ENCODE measurements around the gene MEGF11.
"Not testable (repeated sequence)": the region's sequence is repeated elsewhere in the genome, so short reads cannot be mapped to it uniquely, and the experiment has no call there.

MEGF11 gene

GRCh38 chr15:66275352-66275751 lies 21.8 kb upstream of the MEGF11 start:
- DNase-seq (ENCODE audit: low read depth) = no peak

GRCh38 chr15:66270932-66271331 lies 17.4 kb upstream of the MEGF11 start:
- no peak for DNase-seq (ENCODE audit: low read depth)

GRCh38 chr15:66269326-66270090 lies 16.0 kb upstream of the MEGF11 start:
- peak; percentile 38 for DNase-seq (ENCODE audit: low read depth)

GRCh38 chr15:66264859-66265513 lies 11.4 kb upstream of the MEGF11 start:
- DNase-seq (ENCODE audit: low read depth) = no peak

DNA sequence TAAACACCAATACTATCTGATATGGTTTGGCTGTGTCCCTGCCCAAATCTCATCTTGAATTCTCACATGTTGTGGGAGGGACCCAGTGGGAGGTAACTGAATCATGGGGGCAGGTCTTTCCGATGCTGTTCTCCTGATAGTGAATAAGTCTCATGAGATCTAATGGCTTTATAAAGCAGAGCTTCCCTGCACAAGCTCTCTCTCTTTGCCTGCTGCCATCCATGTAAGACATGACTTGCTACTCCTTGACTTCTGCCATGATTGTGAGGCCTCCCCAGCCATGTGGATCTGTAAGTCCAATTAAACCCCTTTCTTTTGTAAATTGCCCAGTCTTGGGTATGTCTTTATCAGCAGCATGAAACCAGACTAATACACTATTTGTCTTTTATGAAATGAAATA lies 9.3 kb upstream of the MEGF11 start:
- DNase-seq (ENCODE audit: low read depth) = not testable (repeated sequence)

- DNase-seq (ENCODE audit: low read depth) = no peak
Observed at GRCh38 chr15:66261056-66261455, 7.5 kb upstream of the MEGF11 start.

DNA sequence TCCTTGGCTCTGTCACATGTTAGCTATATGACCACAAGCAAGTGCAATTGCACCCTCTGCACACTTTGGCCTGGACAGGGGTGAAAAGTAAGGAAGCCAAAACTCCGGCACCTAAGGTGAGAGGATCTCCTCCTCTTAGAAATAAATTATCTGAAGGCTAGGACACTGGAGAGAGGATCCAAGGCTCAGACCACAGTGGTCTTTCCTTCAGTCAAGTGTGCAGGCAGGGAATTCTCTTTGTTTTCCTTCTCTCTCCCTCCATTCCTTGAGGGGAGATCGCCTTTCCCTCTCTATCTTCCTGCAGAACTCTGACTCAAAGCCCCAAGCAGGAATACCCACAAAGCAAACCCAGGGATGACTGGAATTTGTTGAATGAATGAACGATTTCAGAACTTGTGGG lies 3.1 kb upstream of the MEGF11 start:
- DNase-seq (ENCODE audit: low read depth) = no peak

GRCh38 chr15:66254951-66255676 lies 1.6 kb upstream of the MEGF11 start:
- DNase-seq (ENCODE audit: low read depth) = no peak

DNA sequence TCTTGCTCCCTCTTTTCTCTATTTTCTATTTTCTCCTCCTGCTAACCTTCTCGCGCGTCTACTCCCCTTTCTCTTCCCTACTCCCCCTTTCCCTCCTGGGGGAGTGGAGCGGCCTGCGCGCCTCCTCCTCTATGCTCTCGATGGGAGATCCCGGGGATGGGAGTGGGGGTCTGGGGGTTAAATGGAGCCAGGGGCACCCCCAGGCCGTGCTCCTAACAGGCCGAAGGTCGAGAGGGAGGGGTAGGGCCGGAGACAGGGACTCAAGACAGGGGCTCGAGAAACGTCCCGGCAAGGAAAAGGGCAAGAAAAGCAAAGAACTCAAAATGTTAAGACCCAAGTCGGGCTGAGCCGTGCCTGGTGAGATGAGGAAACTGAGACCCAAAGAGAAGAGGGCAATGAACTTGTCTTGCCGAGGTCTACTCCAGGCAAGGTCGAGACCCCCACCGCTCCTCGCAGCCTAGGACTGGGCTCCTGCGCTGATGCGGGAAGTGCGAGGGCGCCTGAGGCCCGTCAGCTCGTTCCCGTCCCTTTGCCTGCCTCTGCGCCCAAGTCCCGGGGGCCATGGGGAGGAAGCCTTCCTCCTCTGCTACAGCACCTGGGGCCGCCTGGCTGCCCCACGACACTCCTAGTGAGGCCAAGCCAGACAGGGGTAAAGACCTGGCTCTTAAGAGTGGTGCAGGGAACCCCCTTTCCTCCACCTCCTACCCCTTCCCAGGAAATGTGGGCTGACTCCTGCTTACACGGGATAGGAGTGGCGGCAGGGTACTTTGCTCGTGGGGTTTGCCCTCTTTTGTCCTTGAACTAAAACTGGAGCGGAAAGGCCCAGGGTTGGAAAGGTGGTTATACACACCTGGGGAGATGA lies 770 bp upstream of the MEGF11 start:
- DNase-seq (ENCODE audit: low read depth) = no peak

GRCh38 chr15:66252685-66253417 lies 699 bp downstream of the MEGF11 start:
- peak; percentile 28 for DNase-seq (ENCODE audit: low read depth)

GRCh38 chr15:66251790-66252684 lies 1.5 kb downstream of the MEGF11 start:
- peak; percentile 49 for DNase-seq (ENCODE audit: low read depth)

DNA sequence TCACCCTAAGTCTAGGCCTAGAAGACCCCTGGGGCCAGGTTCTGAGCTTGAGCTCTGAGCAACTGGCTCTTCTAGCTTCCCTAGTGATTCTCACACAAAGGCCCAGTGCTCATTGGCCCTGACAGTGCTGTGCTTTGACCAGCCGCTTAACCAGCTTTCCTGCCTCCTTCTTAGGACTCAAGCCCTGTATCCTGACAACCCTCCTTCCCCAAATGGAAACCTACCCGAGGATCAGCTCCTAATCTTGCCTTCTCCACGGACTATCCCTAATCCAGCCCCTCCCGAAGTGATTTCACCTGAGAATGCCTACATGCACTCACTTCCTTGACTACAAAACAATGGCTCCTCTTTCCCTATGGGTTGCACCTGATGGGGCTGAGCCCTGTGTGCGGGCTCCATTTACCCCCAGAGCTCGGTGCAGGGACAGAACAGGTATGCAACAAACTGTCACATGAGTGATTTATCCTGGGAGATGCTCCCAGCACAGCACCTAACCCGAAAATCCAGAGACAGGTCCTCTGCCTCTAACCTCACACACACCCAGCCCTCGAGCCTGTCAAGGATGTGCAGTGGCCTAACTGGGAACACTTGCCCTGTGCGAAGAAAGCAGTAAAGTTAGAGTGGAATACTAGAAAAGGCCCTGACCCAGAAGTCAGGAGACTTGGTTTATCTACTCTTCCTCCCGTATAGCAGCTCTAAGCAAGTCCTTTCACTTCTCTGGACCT lies 2.3 kb downstream of the MEGF11 start:
- DNase-seq (ENCODE audit: low read depth) = no peak

GRCh38 chr15:66249605-66250174 lies 3.9 kb downstream of the MEGF11 start:
- DNase-seq (ENCODE audit: low read depth) = peak; percentile 10

DNA sequence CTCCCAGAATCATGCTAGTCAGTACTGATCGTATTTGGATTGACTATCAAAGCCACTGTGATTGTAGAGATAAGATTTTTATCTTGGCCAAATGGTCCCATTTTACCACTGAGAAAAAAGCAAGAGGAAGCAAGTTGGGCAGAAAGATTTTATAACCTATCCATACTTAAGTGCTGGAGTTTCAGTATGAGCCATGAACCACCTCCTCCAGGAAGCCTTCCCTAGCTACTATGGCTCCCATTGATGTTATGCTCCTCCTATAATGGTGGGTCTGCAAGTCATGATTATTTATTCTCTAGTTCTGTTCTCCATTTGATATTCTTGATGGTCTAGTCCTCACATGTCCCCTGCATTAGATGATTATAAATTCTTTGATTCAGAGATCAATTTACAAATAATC lies 6.6 kb downstream of the MEGF11 start:
- no peak for DNase-seq (ENCODE audit: low read depth)

GRCh38 chr15:66245832-66246231 lies 7.7 kb downstream of the MEGF11 start:
- DNase-seq (ENCODE audit: low read depth) = not testable (repeated sequence)

DNA sequence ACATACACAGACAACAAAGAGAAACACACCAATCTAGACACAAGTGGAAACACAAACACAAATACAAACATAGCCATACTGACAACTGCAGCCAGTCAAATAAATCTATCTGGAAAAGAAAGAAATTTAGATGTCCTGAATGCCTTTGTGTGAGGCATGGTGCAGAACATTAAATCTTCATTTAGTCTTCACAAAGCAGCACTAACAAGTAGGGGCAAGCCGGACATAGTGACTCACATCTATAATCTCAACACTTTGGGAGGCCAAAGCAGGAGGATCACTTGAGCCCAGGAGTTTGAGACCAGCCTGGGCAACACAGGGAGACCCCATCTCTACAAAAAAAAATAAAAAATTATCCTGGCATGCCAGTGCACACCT lies 11.7 kb downstream of the MEGF11 start:
- DNase-seq (ENCODE audit: low read depth) = no peak

- DNase-seq (ENCODE audit: low read depth) = no peak
Observed at GRCh38 chr15:66241087-66241907, 12.3 kb downstream of the MEGF11 start.

DNA sequence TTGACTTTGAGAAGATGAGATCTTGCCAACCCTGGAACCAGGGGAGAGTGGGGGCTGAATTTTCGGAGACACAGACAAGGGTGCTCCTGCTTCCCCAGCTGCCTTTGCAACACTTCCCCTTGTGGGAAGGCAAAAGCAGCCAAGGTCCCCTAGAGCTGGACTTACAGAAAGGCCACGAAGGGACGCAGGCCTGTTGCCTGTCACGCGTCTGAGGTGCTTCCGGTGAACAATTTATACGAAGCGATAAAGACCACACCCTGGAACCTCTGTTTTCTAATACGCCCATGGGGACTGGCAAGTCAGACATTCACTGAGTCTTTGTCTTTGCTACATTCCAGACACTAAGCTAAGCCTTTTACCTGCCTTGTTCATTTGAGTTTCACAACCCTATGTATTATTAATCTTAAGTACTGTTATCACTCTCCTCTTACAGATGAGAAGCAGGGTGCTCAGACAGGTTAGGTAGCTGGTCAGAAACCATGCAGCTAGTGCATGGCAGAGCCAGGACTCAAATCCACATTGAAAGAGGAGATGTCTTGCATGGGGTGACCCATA lies 13.2 kb downstream of the MEGF11 start:
- DNase-seq (ENCODE audit: low read depth) = no peak
